HPDE6-E6E7 (cell line): ENCODE results near the gene MIEF1.
"Not testable (repeated sequence)": the region's sequence is repeated elsewhere in the genome, so short reads cannot be mapped to it uniquely, and the experiment has no call there.

Experiments
- DNase-seq: peaks from one replicate; pipeline ENCODE4 v3.0.0; 2011; ENCODE audit warnings: missing footprints; ENCODE audit errors: extremely low spot score

Gene MIEF1

GRCh38 chr22:39489094-39490068 is 12.7 kb upstream of the MIEF1 start:
- no peak for DNase-seq

- DNase-seq: peak; percentile 82
These were observed 11.8 kb upstream of the MIEF1 start for GRCh38 chr22:39490135-39490798.

DNA sequence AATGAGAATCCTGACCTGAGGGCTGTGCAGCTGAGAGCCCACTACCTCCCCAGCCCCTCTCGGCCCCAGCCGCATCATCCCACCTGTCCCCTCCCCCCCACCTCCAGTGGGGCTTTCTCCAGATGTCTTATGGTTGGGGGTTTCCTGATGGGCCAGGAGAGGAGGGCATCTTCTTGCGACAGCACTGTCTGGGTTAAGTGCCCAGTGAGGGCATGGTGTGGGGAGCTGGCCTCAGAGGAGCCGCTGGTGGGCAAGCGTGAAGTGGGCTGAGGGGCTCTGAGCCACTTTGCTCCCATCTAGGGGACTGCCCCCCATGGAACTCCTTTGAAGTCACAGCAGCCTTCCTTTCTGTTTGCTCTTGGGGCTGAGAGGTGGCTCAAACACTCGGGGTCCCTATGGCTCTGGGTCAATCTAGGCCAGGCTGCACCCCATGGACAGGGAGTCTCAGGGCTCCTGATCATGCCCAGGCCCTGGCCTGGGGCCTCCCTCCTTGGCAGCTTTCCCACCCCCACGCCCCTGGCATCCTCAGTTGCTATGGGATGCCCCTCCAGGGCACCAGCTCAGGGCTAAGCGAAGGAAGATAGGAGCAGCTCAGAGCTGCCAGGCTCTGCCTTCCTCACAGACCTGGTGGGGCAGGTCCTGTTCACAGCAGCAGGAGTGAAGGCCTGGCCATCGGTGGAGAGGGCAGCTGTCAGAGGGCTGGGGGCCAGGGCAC is 11.0 kb upstream of the MIEF1 start:
- DNase-seq: no peak

GRCh38 chr22:39491696-39492095 is 10.4 kb upstream of the MIEF1 start:
- no peak for DNase-seq

DNA sequence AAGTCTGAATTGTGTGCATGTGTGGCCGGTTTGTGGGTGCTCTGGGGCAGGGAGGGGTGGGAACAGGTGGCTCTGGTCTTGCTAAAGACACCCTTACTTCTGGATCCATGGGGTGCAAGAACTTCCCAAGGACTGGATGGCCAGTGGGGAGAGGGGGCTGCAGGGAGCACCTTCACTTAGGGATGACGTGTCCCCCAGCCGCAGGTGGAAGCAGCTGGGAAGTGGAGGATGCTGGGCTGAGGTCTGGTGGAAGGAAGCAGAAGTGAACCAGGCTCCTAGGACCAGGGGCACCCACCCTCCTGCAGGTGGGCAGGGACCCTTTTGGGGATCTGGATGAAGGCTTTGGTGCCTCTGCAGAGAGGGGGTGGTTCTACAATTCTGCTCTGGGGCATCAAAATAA is 9.9 kb upstream of the MIEF1 start:
- no peak for DNase-seq

- no peak for DNase-seq
These were observed 8.3 kb upstream of the MIEF1 start for GRCh38 chr22:39493759-39494158.

- no peak for DNase-seq
These were observed 7.5 kb upstream of the MIEF1 start for GRCh38 chr22:39494471-39495120.

- DNase-seq: no peak
These were observed 5.8 kb upstream of the MIEF1 start for GRCh38 chr22:39496131-39496838.

DNA sequence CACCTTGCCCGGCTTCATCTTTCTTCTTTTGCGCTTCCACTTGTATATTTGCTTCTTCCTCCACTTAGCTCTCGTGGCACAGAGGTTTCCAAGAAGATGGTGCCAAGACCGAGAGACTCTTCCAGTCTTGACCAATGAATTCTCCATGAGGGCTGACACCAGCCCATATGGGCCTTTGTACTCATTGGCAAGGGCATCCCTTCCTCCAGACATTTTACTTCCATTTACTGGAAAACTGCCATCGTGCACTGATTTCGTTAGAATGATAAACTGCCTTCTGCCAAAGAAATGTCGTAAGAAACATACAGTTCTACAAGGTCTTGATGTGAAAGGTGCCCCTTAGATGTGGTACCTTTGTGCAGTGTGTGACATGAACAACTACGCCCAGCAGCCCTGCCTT is 4.7 kb upstream of the MIEF1 start:
- DNase-seq: no peak

GRCh38 chr22:39498368-39498767 is 3.7 kb upstream of the MIEF1 start:
- no peak for DNase-seq

- no peak for DNase-seq
These were observed 3.3 kb upstream of the MIEF1 start for GRCh38 chr22:39498802-39499201.

DNA sequence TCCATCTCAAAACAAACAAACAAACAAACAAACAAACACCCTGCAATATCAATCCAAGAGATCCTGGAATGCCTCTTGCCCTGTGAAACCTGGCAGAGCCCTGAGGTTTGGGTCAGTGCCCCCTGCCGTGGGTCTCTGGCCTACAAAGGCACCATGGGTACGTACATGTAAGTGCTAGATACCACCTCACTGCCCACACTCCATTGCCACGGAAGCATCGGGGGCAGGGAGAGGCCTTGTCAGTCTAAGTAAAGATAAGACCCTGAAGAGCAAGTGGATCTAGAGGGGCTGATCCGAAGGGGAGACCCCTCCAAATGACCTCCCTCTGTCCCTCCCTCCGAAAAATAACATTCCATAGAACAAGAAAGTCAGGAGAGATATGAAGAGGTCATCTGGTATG is 2.0 kb upstream of the MIEF1 start:
- no peak for DNase-seq

- DNase-seq: no peak
These were observed 414 bp upstream of the MIEF1 start for GRCh38 chr22:39501644-39502108.

DNA sequence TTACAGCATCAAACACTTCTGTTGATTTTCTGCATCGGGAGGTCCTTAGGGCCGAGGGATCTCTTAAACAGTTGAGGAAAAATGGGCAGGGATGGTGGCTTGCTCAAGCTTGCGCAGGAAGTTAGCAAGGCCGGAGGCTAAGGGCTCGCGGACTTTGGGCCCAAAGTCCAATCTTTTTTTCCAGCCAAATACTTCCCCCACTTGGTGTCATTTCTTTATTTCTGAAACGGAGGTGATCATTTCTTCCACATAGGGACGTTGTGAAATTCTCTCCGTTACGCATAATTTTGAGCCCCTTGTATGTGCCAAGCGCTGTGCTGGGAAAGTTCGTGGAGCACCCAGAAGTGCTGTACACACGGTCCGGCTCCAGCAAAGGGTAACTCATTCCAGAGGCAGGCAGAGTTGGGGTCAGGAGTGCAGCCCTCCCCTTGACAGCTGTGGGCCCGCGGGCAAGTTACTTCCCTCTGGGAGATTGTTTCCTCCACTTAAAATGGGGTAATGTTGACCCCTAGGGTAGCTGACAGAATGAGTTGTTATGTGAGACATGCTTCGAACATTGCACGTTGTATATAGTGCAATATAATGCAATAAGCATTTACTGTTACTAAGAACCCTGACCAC is 809 bp downstream of the MIEF1 start:
- DNase-seq: no peak

DNA sequence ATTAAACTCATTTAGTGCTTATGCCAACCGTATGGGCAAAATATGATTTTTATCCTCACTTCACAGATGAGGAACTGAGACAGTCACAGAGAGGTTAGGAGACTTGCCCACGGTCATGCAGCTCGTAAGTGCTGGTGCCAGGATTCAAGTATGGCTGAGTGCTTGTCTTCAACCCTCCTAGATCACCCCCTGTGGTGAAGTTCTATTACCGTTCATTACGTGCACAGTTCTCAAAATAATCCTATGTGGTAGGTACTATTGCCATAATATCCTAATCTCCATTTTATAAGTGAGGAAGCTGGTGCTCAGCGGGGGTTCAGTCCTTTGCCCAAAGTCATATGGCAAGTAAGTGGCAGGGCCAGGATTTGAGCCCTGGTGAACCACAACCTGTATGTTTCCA is 1.5 kb downstream of the MIEF1 start:
- no peak for DNase-seq

DNA sequence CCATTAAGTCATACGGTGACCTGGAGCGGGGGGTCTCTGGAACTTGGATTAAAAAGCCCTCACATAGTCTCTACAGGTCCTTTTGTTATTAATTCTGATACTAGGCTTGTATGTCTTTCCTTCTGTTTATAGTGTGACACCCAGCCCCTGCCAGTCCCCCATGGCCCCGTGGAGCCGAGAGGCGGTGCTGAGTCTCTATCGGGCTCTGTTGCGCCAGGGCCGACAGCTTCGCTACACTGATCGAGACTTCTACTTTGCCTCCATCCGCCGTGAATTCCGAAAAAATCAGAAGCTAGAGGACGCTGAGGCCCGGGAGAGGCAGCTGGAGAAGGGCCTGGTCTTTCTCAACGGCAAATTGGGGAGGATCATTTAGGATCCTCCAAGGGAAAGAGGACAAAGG is 2.0 kb downstream of the MIEF1 start:
- DNase-seq: no peak

- not testable (repeated sequence) for DNase-seq
These were observed 4.9 kb downstream of the MIEF1 start for GRCh38 chr22:39507021-39507420.

DNA sequence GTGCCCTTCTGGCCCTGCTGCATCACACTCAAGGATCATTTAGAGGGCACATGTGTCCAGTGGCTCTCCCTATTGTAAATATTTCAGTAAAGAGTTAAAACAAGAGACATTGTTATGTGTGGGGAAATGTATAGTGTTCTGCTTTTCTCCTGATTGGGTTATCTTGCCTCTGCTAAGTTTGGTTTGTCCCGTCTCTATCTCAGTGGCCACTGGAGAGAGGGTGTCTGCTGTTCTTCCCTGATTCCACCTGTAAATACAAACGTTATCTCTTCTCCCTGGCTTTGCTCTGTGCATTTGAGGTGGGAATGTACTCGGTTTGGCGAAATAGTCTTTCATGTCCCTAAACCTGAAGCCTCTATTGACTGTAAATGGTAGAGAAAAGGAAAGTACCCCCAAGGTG is 6.3 kb downstream of the MIEF1 start:
- no peak for DNase-seq

- no peak for DNase-seq
These were observed 8.5 kb downstream of the MIEF1 start for GRCh38 chr22:39510529-39511149.

DNA sequence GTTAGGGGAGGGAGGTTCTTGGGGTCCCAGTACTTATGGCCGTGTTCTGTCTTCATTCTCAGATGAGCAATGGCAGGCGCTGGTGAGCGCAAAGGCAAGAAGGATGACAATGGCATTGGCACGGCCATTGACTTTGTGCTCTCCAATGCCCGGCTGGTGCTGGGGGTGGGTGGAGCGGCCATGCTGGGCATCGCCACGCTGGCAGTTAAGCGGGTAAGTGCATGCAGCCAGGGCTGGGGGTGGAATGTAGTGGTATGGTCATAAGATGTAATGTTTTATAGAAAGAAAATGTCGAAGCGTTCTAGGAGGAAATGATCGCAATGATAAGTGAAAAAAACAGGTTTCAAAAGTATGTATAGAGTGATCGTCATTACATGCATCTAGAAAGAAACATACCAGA is 9.1 kb downstream of the MIEF1 start:
- DNase-seq: no peak
